OCI-LY1 (cell line): ENCODE results near the gene PATJ.
"Not testable (repeated sequence)": the region's sequence is repeated elsewhere in the genome, so short reads cannot be mapped to it uniquely, and the experiment has no call there.

Source experiments
- H2AFZ ChIP-seq: fragments of 200-600 bp; sonication (generic), shearing (Covaris generic); 2 replicates; pipeline ENCODE4 v1.6.0; 2014; ENCODE audit warnings: antibody characterized with exemption, mild to moderate bottlenecking, low read length
- H3F3A ChIP-seq: fragments of 200-600 bp; sonication (generic), shearing (Covaris generic); 2 replicates; pipeline ENCODE4 v1.6.0; 2014; ENCODE audit warnings: mild to moderate bottlenecking, antibody characterized with exemption, low read length, moderate library complexity; ENCODE audit not compliant: insufficient read depth
- H3K27ac ChIP-seq: fragments of 200-600 bp; sonication (generic); 2 replicates; pipeline ENCODE4 v1.5.1; 2014; ENCODE audit warnings: low read length, mixed run types, mild to moderate bottlenecking, low read depth; ENCODE audit not compliant: poor library complexity, severe bottlenecking
- H3K27me3 ChIP-seq: fragments of 200-600 bp; sonication (generic); 2 replicates; pipeline ENCODE4 v1.6.0; 2014; ENCODE audit warnings: antibody characterized with exemption, mild to moderate bottlenecking, low read length, moderate library complexity; ENCODE audit not compliant: insufficient read depth
- H3K36me3 ChIP-seq: fragments of 200-600 bp; sonication (generic); 2 replicates; pipeline ENCODE4 v1.6.1; 2014; ENCODE audit warnings: mild to moderate bottlenecking, antibody characterized with exemption, low read length, moderate library complexity, mixed read lengths; ENCODE audit not compliant: insufficient read depth
- H3K4me1 ChIP-seq: fragments of 200-600 bp; sonication (generic); 2 replicates; pipeline ENCODE4 v1.5.1; 2014; ENCODE audit warnings: mild to moderate bottlenecking, low read length, moderate library complexity; ENCODE audit not compliant: insufficient read depth, severe bottlenecking
- H3K4me2 ChIP-seq: fragments of 200-600 bp; sonication (generic), shearing (Covaris generic); 2 replicates; pipeline ENCODE4 v1.6.1; 2014; ENCODE audit warnings: low read length
- H3K4me3 ChIP-seq: fragments of 200-600 bp; sonication (generic); 2 replicates; pipeline ENCODE4 v1.5.1; 2014; ENCODE audit warnings: low read length, low read depth, mild to moderate bottlenecking, mixed read lengths; ENCODE audit not compliant: poor library complexity, severe bottlenecking
- H3K79me2 ChIP-seq: fragments of 200-600 bp; shearing (Covaris generic); 2 replicates; pipeline ENCODE4 v1.6.1; 2016; ENCODE audit warnings: mixed run types, low read length, mixed read lengths; ENCODE audit not compliant: insufficient read depth
- H3K9ac ChIP-seq: fragments of 200-600 bp; sonication (generic), shearing (Covaris generic); 2 replicates; pipeline ENCODE4 v1.6.1; 2014; ENCODE audit warnings: mild to moderate bottlenecking, low read length, mixed read lengths
- H3K9me2 ChIP-seq: fragments of 200-600 bp; sonication (generic), shearing (Covaris generic); 2 replicates; pipeline ENCODE4 v1.6.1; 2014; ENCODE audit warnings: low read depth, mild to moderate bottlenecking, low read length, mixed read lengths
- H3K9me3 ChIP-seq: fragments of 200-600 bp; shearing (Covaris generic); 2 replicates; pipeline ENCODE4 v1.6.1; 2014; ENCODE audit warnings: low read length, mixed read lengths
- H4K20me1 ChIP-seq: fragments of 200-600 bp; sonication (generic), shearing (Covaris generic); 2 replicates; pipeline ENCODE4 v1.6.0; 2016; ENCODE audit warnings: mild to moderate bottlenecking, low read length; ENCODE audit not compliant: insufficient read depth
- CTCF ChIP-seq: fragments of 200-600 bp; sonication (generic), shearing (Covaris generic); IDR thresholded peaks from 2 replicates; pipeline ENCODE4 v1.5.1; 2017; ENCODE audit warnings: mild to moderate bottlenecking, antibody characterized with exemption, low read length, moderate library complexity, mixed read lengths
- EZH2 ChIP-seq: fragments of 200-600 bp; sonication (generic), shearing (Covaris generic); IDR thresholded peaks from 2 replicates; pipeline ENCODE4 v1.8.0; 2017; ENCODE audit warnings: borderline replicate concordance, mixed run types, mild to moderate bottlenecking, antibody characterized with exemption, low read length, moderate library complexity, mixed read lengths

PATJ gene

GRCh38 chr1:61842863-61843514, 100.7 kb downstream of the PATJ start:
- H3K27ac ChIP-seq = no peak overlapping the region
- H3K27me3 ChIP-seq = no peaks in the 10 kb centered on the region
- H3K4me2 ChIP-seq = no peak overlapping the region
- no peaks in the 10 kb centered on the region for H3K9me3 ChIP-seq
- no peaks in the 10 kb centered on the region for H3K9me2 ChIP-seq
- H3K4me3 ChIP-seq = no peak overlapping the region
- H3K9ac ChIP-seq = no peak overlapping the region
- no peaks in the 10 kb centered on the region for H3K4me1 ChIP-seq
- H3F3A ChIP-seq = no peaks in the 10 kb centered on the region
- no peak for TF ChIP-seq EZH2
- peak; percentile 21; the same call in 1 of the 2 replicates for TF ChIP-seq CTCF
- no peaks in the 10 kb centered on the region for H4K20me1 ChIP-seq
- no peak overlapping the region for H2AFZ ChIP-seq
- H3K36me3 ChIP-seq = no peaks in the 10 kb centered on the region
- no peaks in the 10 kb centered on the region for H3K79me2 ChIP-seq

GRCh38 chr1:61844006-61844405, 101.7 kb downstream of the PATJ start:
- no peaks in the 10 kb centered on the region for H3K36me3 ChIP-seq
- no peaks in the 10 kb centered on the region for H3F3A ChIP-seq
- no peak overlapping the region for H3K9ac ChIP-seq
- no peaks in the 10 kb centered on the region for H3K9me2 ChIP-seq
- no peak overlapping the region for H3K4me3 ChIP-seq
- H4K20me1 ChIP-seq = no peaks in the 10 kb centered on the region
- no peaks in the 10 kb centered on the region for H3K79me2 ChIP-seq
- H2AFZ ChIP-seq = no peak overlapping the region
- no peak overlapping the region for H3K4me2 ChIP-seq
- H3K27me3 ChIP-seq = no peaks in the 10 kb centered on the region
- H3K4me1 ChIP-seq = no peaks in the 10 kb centered on the region
- TF ChIP-seq EZH2 (no peak), CTCF (no peak)
- no peaks in the 10 kb centered on the region for H3K9me3 ChIP-seq
- H3K27ac ChIP-seq = no peak overlapping the region

- not testable (repeated sequence) for H3F3A ChIP-seq, H3K4me3 ChIP-seq, H3K9ac ChIP-seq, H3K36me3 ChIP-seq, H3K4me1 ChIP-seq, H3K9me3 ChIP-seq, H3K4me2 ChIP-seq, H2AFZ ChIP-seq, H3K79me2 ChIP-seq, H4K20me1 ChIP-seq, H3K9me2 ChIP-seq, H3K27me3 ChIP-seq, H3K27ac ChIP-seq
Observed at GRCh38 chr1:61844664-61845063, 102.4 kb downstream of the PATJ start.

GRCh38 chr1:61851235-61851634, 109.0 kb downstream of the PATJ start:
- no peak overlapping the region for H3K4me2 ChIP-seq
- H3K9ac ChIP-seq = no peak overlapping the region
- TF ChIP-seq EZH2 (no peak), CTCF (no peak)
- no peak overlapping the region for H2AFZ ChIP-seq
- no peak overlapping the region for H3K4me3 ChIP-seq
- no peaks in the 10 kb centered on the region for H4K20me1 ChIP-seq
- H3K79me2 ChIP-seq = no peaks in the 10 kb centered on the region
- peaks cover 6% of the 10 kb centered on the region for H3K4me1 ChIP-seq
- no peaks in the 10 kb centered on the region for H3K27me3 ChIP-seq
- H3K9me3 ChIP-seq = no peaks in the 10 kb centered on the region
- H3K27ac ChIP-seq = no peak overlapping the region
- H3F3A ChIP-seq = no peaks in the 10 kb centered on the region
- no peaks in the 10 kb centered on the region for H3K9me2 ChIP-seq
- no peaks in the 10 kb centered on the region for H3K36me3 ChIP-seq
